KOPT-K1 (cell line): ENCODE data around the gene TRAPPC14.

Source experiments
- H3K27ac ChIP-seq: fragments of 200-600 bp; sonication (generic); 2 replicates; pipeline ENCODE4 v1.5.1; 2016; ENCODE audit warnings: antibody characterized with exemption, mild to moderate bottlenecking, low read depth, low read length; ENCODE audit not compliant: poor library complexity, severe bottlenecking
- H3K36me3 ChIP-seq: fragments of 200-600 bp; sonication (generic); 2 replicates; pipeline ENCODE4 v1.5.1; 2017; ENCODE audit warnings: antibody characterized with exemption, mild to moderate bottlenecking, low read length, moderate library complexity; ENCODE audit not compliant: insufficient read depth
- H3K9me3 ChIP-seq: fragments of 200-600 bp; sonication (generic); 2 replicates; pipeline ENCODE4 v1.5.1; 2017; ENCODE audit warnings: antibody characterized with exemption, low read length, mild to moderate bottlenecking; ENCODE audit not compliant: insufficient read depth, poor library complexity, severe bottlenecking

The TRAPPC14 gene

DNA sequence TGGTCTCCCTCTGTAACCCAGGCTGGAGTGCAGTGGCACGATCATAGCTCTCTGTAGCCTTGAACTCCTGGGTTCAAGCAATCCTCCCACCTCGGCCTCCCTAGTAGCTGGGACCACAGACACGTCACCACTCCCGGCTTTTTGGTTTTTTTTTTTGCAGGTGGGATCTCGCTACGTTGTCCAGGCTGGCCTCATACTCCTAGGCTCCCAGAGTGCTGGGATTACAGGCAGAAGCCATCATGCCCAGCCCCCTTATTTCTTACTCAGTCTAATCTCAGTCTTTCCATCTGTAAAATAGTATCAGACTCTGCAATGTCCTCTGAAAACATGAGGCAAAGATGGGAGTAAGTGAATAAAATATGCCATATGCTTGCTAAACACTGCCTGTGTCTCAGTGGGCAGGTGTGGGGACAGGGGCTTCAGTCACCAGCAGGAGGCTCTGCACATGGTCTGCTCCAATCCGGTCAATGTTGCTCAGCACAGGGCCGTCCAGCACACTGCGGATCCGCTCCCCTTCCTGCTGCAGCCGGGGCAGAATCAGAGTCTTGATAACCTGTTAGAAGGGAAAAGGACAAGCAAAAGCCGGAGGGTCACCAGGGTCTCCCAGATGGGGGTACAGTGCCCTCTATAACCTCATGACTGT lies 48.9 kb downstream of the TRAPPC14 start:
- Histone ChIP-seq H3K36me3 (peaks cover 99% of the 10 kb centered on the region), H3K9me3 (no peaks in the 10 kb centered on the region), H3K27ac (no peak overlapping the region)

DNA sequence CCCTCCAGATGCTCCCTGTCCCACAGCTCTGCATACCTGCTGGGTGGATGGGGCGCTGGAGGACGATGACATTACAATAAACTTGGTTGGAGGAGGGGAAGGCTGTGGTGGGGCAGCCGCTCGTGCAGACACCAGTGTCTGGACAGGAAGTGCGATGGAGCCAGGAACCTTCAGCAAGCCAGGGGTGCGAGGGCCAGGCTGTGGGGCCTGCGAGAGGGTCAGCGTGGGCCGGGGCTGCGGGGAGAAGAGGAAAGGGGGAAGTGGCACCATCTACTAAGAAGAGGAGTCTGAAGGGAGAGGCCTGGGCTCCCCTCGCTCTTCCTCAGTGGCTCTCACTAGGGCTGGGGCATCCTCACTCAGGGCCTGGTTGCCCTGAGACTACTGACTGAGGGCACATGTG lies 50.6 kb downstream of the TRAPPC14 start:
- Histone ChIP-seq H3K36me3 (peaks cover 96% of the 10 kb centered on the region), H3K9me3 (no peaks in the 10 kb centered on the region), H3K27ac (no peak overlapping the region)

DNA sequence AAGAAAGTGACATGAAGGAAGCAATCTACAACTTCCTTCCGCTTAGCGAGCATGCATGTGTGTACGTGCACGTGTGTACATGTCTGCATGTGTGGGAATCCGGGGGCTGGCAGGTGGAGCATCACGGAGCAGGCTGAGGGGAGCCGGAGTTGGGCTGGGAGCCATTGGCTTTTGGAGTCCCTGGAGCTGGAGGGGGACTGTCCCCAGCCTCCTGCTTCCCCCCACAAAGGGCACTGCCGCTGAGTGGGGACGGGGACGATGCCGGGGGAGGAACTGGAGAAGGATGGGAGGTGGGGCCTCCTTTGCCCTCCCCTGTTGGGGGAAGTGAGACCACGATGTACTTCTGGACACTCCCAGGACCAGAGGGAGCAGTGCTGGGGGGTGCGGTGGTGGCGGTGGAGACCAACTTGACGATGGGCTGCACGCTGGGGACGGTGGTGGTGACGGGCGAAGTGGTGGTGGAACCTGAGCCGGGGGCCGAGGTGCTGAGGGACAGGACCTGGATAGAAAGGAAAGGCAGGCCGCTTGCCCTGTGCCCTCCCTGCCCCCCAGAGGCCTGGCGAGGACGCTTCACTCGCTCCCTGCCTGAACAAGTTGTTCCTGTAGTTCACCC lies 51.3 kb downstream of the TRAPPC14 start:
- H3K36me3 ChIP-seq = peaks cover 89% of the 10 kb centered on the region
- H3K9me3 ChIP-seq = no peaks in the 10 kb centered on the region
- H3K27ac ChIP-seq = no peak overlapping the region

DNA sequence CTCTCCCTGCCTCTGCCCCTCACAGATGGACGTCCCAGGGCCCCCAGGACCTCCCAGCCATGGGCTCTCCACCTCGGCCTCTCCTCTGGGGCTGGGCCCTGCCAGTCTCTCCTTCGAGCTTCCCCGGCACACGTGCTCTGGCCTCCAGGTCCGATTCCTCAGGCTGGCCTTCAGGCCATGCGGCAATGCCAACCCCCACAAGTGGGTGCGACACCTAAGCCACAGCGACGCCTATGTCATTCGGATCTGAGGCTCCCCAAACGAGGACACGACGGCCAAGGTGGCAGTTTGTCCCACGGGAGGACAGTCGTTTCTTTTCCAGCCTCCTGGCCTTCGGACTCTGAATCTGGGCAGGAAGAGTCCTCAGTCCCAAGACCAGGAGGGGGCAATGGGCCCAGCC lies 51.9 kb downstream of the TRAPPC14 start:
- H3K9me3 ChIP-seq = no peaks in the 10 kb centered on the region
- peaks cover 83% of the 10 kb centered on the region for H3K36me3 ChIP-seq
- no peak overlapping the region for H3K27ac ChIP-seq

DNA sequence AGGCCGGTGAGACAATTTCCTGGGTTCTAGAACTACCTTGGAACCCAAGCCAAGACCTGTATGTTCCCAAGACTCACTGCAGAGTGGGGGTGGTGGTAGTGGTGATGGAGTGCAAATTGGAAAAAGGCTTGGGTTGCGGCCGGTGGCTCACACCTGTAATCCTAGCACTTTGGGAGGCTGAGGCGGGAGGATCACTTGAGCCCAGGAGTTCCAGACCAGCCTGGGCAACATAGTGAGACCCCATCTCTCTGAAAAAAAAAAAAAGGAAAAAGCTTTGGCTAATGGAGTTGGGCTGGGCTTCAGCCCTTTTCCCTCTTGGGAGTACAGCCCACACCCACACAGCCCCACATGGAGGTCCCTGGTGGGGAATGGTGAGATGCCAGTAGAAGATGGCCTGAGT lies 53.0 kb downstream of the TRAPPC14 start:
- Histone ChIP-seq H3K36me3 (peaks cover 72% of the 10 kb centered on the region), H3K27ac (no peak overlapping the region), H3K9me3 (no peaks in the 10 kb centered on the region)
